ENCODE measurements around the gene CRYZL1.
"Not testable (repeated sequence)": the region's sequence is repeated elsewhere in the genome, so short reads cannot be mapped to it uniquely, and the experiment has no call there.

CRYZL1 gene

GRCh38 chr21:33626151-33626550 lies 15.4 kb downstream of the CRYZL1 start:
- DNase-seq (ENCODE audit: low spot score), result not testable (repeated sequence)

GRCh38 chr21:33622253-33622652 lies 19.3 kb downstream of the CRYZL1 start:
- DNase-seq (ENCODE audit: low spot score), result no peak

GRCh38 chr21:33619726-33620125 lies 21.8 kb downstream of the CRYZL1 start:
- no peak for DNase-seq (ENCODE audit: low spot score)

- DNase-seq (ENCODE audit: low spot score), result no peak
Observed at GRCh38 chr21:33618407-33618806, 23.1 kb downstream of the CRYZL1 start.

- DNase-seq (ENCODE audit: low spot score), result not testable (repeated sequence)
Observed at GRCh38 chr21:33617565-33617964, 24.0 kb downstream of the CRYZL1 start.

- no peak for DNase-seq (ENCODE audit: low spot score)
Observed at GRCh38 chr21:33611006-33611744, 30.4 kb downstream of the CRYZL1 start.

GRCh38 chr21:33608559-33608958 lies 33.0 kb downstream of the CRYZL1 start:
- DNase-seq (ENCODE audit: low spot score), result peak; percentile 3

GRCh38 chr21:33598051-33598450 lies 43.5 kb downstream of the CRYZL1 start:
- no peak for DNase-seq (ENCODE audit: low spot score)

- DNase-seq (ENCODE audit: low spot score), result peak; percentile 78
Observed at GRCh38 chr21:33588485-33589335, 52.8 kb downstream of the CRYZL1 start, which contains the start of gene DONSON. TSS of gene DONSON (minus strand) at chr21:33588684. CDS start at chr21:33588641, 43 bp downstream.

GRCh38 chr21:33587792-33588484 lies 53.6 kb downstream of the CRYZL1 start:
- peak; percentile 17 for DNase-seq (ENCODE audit: low spot score)

GRCh38 chr21:33586927-33587326 lies 54.6 kb downstream of the CRYZL1 start:
- DNase-seq (ENCODE audit: low spot score), result no peak

- no peak for DNase-seq (ENCODE audit: low spot score)
Observed at GRCh38 chr21:33584455-33584854, 57.1 kb downstream of the CRYZL1 start.

GRCh38 chr21:33578959-33579542 lies 62.5 kb downstream of the CRYZL1 start:
- DNase-seq (ENCODE audit: low spot score), result no peak

GRCh38 chr21:33578214-33578613 lies 63.3 kb downstream of the CRYZL1 start:
- no peak for DNase-seq (ENCODE audit: low spot score)

- not testable (repeated sequence) for DNase-seq (ENCODE audit: low spot score)
Observed at GRCh38 chr21:33576741-33577141, 64.8 kb downstream of the CRYZL1 start.

- no peak for DNase-seq (ENCODE audit: low spot score)
Observed at GRCh38 chr21:33572350-33572749, 69.2 kb downstream of the CRYZL1 start.

GRCh38 chr21:33569991-33570390 lies 71.5 kb downstream of the CRYZL1 start:
- DNase-seq (ENCODE audit: low spot score), result no peak

- no peak for DNase-seq (ENCODE audit: low spot score)
Observed at GRCh38 chr21:33568448-33568847, 73.1 kb downstream of the CRYZL1 start.

- no peak for DNase-seq (ENCODE audit: low spot score)
Observed at GRCh38 chr21:33567914-33568313, 73.6 kb downstream of the CRYZL1 start.

- DNase-seq (ENCODE audit: low spot score), result no peak
Observed at GRCh38 chr21:33566514-33566913, 75.0 kb downstream of the CRYZL1 start.

- DNase-seq (ENCODE audit: low spot score), result no peak
Observed at GRCh38 chr21:33562389-33562788, 79.2 kb downstream of the CRYZL1 start.

- no peak for DNase-seq (ENCODE audit: low spot score)
Observed at GRCh38 chr21:33561373-33561772, 80.2 kb downstream of the CRYZL1 start.

Measured in globus pallidus (tissue), 1 donor.